ENCODE data around the gene SERPINB2.

GRCh38 chr18:63878343-63878742 lies 9.2 kb upstream of the SERPINB2 start:
- TF ChIP-seq CREB5 (CRISPR knock-in tag; IDR thresholded peaks at IDR 0.05; ENCODE audit: low read depth) (no peak), ZFP3 (CRISPR knock-in tag; IDR thresholded peaks at IDR 0.05) (no peak), POU6F1 (CRISPR knock-in tag; IDR thresholded peaks at IDR 0.05; ENCODE audit: borderline replicate concordance, low read depth) (no peak), ZFP30 (CRISPR knock-in tag; IDR thresholded peaks at IDR 0.05) (no peak), ZNF70 (CRISPR knock-in tag; IDR thresholded peaks at IDR 0.05) (no peak), RARB (CRISPR knock-in tag; IDR thresholded peaks at IDR 0.05) (no peak), SNAI2 (CRISPR knock-in tag; IDR thresholded peaks at IDR 0.05) (no peak), TOX (CRISPR knock-in tag; IDR thresholded peaks at IDR 0.05; ENCODE audit: borderline replicate concordance) (no peak)
